HG03039 (cell line): Measurements from ENCODE around the gene CCL4L2.
"Not testable (repeated sequence)": the region's sequence is repeated elsewhere in the genome, so short reads cannot be mapped to it uniquely, and the experiment has no call there.

Experiments
- ATAC-seq: cut with Tn5 transposase; IDR thresholded peaks from one replicate; pipeline ENCODE4 v1.9.1; 2021; ENCODE audit warnings: mild to moderate bottlenecking, moderate library complexity; ENCODE audit not compliant: unreplicated experiment

CCL4L2 gene

GRCh38 chr17:36210439-36211211 lies at the start of gene CCL4L2:
Gene CCL4L2, plus strand, starts transcription at chr17:36211063.
- ATAC-seq, result peak; percentile 54

GRCh38 chr17:36168836-36169235 lies 42.0 kb upstream of the CCL4L2 start:
- ATAC-seq, result not testable (repeated sequence)

GRCh38 chr17:36176536-36176935 lies 34.3 kb upstream of the CCL4L2 start, which contains the start of gene TBC1D3B:
Gene TBC1D3B, minus strand, starts transcription at chr17:36176636. Its CDS starts 1,586 bp downstream, at chr17:36175050.
- ATAC-seq, result not testable (repeated sequence)

- not testable (repeated sequence) for ATAC-seq
Observed at GRCh38 chr17:36181446-36182175, 29.3 kb upstream of the CCL4L2 start.

GRCh38 chr17:36182176-36183000 lies 28.5 kb upstream of the CCL4L2 start:
- no peak for ATAC-seq

- no peak for ATAC-seq
Observed at GRCh38 chr17:36183001-36183971, 27.6 kb upstream of the CCL4L2 start.

- ATAC-seq, result no peak
Observed at GRCh38 chr17:36184023-36184765, 26.7 kb upstream of the CCL4L2 start.

- no peak for ATAC-seq
Observed at GRCh38 chr17:36185416-36185815, 25.4 kb upstream of the CCL4L2 start.

- not testable (repeated sequence) for ATAC-seq
Observed at GRCh38 chr17:36186810-36187763, 23.8 kb upstream of the CCL4L2 start.

GRCh38 chr17:36187943-36188665 lies 22.8 kb upstream of the CCL4L2 start:
- ATAC-seq, result not testable (repeated sequence)

GRCh38 chr17:36188891-36189306 lies 22.0 kb upstream of the CCL4L2 start:
- no peak for ATAC-seq

- not testable (repeated sequence) for ATAC-seq
Observed at GRCh38 chr17:36189993-36190392, 20.9 kb upstream of the CCL4L2 start.

GRCh38 chr17:36190549-36191330 lies 20.1 kb upstream of the CCL4L2 start:
- ATAC-seq, result not testable (repeated sequence)

- ATAC-seq, result no peak
Observed at GRCh38 chr17:36193216-36193775, 17.6 kb upstream of the CCL4L2 start.

GRCh38 chr17:36194147-36194831 lies 16.6 kb upstream of the CCL4L2 start:
- not testable (repeated sequence) for ATAC-seq
